HEK293 (cell line): Measurements from ENCODE around the gene TNFRSF18.

ENCODE experiments used
- EGR2 ChIP-seq: fragments of 450-650 bp; formaldehyde crosslinking; IDR thresholded peaks from 2 replicates; pipeline ENCODE4 v1.5.1; 2016; ENCODE audit warnings: low read depth, missing biosample characterization, missing genetic modification characterization
- GLIS2 ChIP-seq: fragments of 450-650 bp; formaldehyde crosslinking; IDR thresholded peaks from 2 replicates; pipeline ENCODE4 v1.5.1; 2016; ENCODE audit warnings: missing biosample characterization, missing genetic modification characterization
- HOXC10 ChIP-seq: sonication (generic); formaldehyde crosslinking; IDR thresholded peaks from 2 replicates; pipeline ENCODE4 v1.8.1; 2023; ENCODE audit warnings: mild to moderate bottlenecking, missing genetic modification reagents
- HOXD13 ChIP-seq: sonication (generic); formaldehyde crosslinking; IDR thresholded peaks from 2 replicates; pipeline ENCODE4 v1.8.0; 2022; ENCODE audit warnings: missing genetic modification reagents, borderline replicate concordance
- INSM2 ChIP-seq: fragments of 450-650 bp; formaldehyde crosslinking; IDR thresholded peaks from 2 replicates; pipeline ENCODE4 v1.5.1; 2016; ENCODE audit warnings: missing biosample characterization, missing genetic modification characterization
- KLF10 ChIP-seq: fragments of 450-650 bp; IDR thresholded peaks from 2 replicates; pipeline ENCODE4 v1.5.1; 2018; ENCODE audit warnings: missing biosample characterization, mild to moderate bottlenecking, missing genetic modification characterization
- KLF8 ChIP-seq: fragments of 450-650 bp; formaldehyde crosslinking; IDR thresholded peaks from 2 replicates; pipeline ENCODE4 v1.5.1; 2016; ENCODE audit warnings: missing biosample characterization, missing genetic modification characterization
- SALL2 ChIP-seq: fragments of 450-650 bp; formaldehyde crosslinking; IDR thresholded peaks from 2 replicates; pipeline ENCODE4 v1.5.0; 2017; ENCODE audit warnings: missing biosample characterization, mild to moderate bottlenecking, missing genetic modification characterization, borderline replicate concordance
- SP7 ChIP-seq: fragments of 450-650 bp; formaldehyde crosslinking; IDR thresholded peaks from 2 replicates; pipeline ENCODE4 v1.5.1; 2016; ENCODE audit warnings: missing biosample characterization, missing genetic modification characterization
- TCF7L2 ChIP-seq: IDR thresholded peaks from 2 replicates; pipeline ENCODE4 v1.6.1; 2011; ENCODE audit warnings: low read depth, mild to moderate bottlenecking, inconsistent platforms, low read length, moderate library complexity, borderline replicate concordance
- ZBTB10 ChIP-seq: fragments of 450-650 bp; formaldehyde crosslinking; IDR thresholded peaks from 2 replicates; pipeline ENCODE4 v1.5.1; 2016; ENCODE audit warnings: missing biosample characterization, missing genetic modification characterization
- ZBTB8A ChIP-seq: fragments of 450-650 bp; formaldehyde crosslinking; IDR thresholded peaks from 2 replicates; pipeline ENCODE4 v1.5.1; 2016; ENCODE audit warnings: missing biosample characterization, missing genetic modification characterization
- ZFP69B ChIP-seq: fragments of 450-650 bp; formaldehyde crosslinking; IDR thresholded peaks from 2 replicates; pipeline ENCODE4 v1.5.1; 2016; ENCODE audit warnings: missing biosample characterization, missing genetic modification characterization
- ZNF175 ChIP-seq: fragments of 450-650 bp; formaldehyde crosslinking; IDR thresholded peaks from 2 replicates; pipeline ENCODE4 v1.5.1; 2016; ENCODE audit warnings: missing biosample characterization, missing genetic modification characterization
- ZNF2 ChIP-seq: fragments of 450-650 bp; formaldehyde crosslinking; IDR thresholded peaks from 2 replicates; pipeline ENCODE4 v1.5.1; 2016; ENCODE audit warnings: missing biosample characterization, missing genetic modification characterization
- ZNF266 ChIP-seq: fragments of 450-650 bp; formaldehyde crosslinking; IDR thresholded peaks from 2 replicates; pipeline ENCODE4 v1.5.1; 2016; ENCODE audit warnings: missing biosample characterization, missing genetic modification characterization, low read depth
- ZNF391 ChIP-seq: fragments of 450-650 bp; formaldehyde crosslinking; IDR thresholded peaks from 2 replicates; pipeline ENCODE4 v1.5.1; 2016; ENCODE audit warnings: low read depth, missing biosample characterization, missing genetic modification characterization, borderline replicate concordance
- ZNF48 ChIP-seq: fragments of 450-650 bp; formaldehyde crosslinking; IDR thresholded peaks from 2 replicates; pipeline ENCODE4 v1.5.1; 2016; ENCODE audit warnings: missing biosample characterization, missing genetic modification characterization
- ZNF514 ChIP-seq: fragments of 450-650 bp; formaldehyde crosslinking; IDR thresholded peaks from 2 replicates; pipeline ENCODE4 v1.5.1; 2016; ENCODE audit warnings: missing biosample characterization, missing genetic modification characterization
- ZNF530 ChIP-seq: fragments of 450-650 bp; formaldehyde crosslinking; IDR thresholded peaks from 2 replicates; pipeline ENCODE4 v1.5.1; 2016; ENCODE audit warnings: low read depth, missing biosample characterization, missing genetic modification characterization
- ZNF560 ChIP-seq: fragments of 450-650 bp; formaldehyde crosslinking; IDR thresholded peaks from 2 replicates; pipeline ENCODE4 v1.5.1; 2017; ENCODE audit warnings: missing biosample characterization, missing genetic modification characterization, borderline replicate concordance
- ZNF561 ChIP-seq: fragments of 450-650 bp; IDR thresholded peaks from 2 replicates; pipeline ENCODE4 v1.5.1; 2018; ENCODE audit warnings: missing biosample characterization, missing genetic modification characterization, borderline replicate concordance
- ZNF76 ChIP-seq: fragments of 450-650 bp; formaldehyde crosslinking; IDR thresholded peaks from 2 replicates; pipeline ENCODE4; 2016; ENCODE audit warnings: low read depth, missing biosample characterization, missing genetic modification characterization, borderline replicate concordance
- ZNF837 ChIP-seq: fragments of 450-650 bp; formaldehyde crosslinking; IDR thresholded peaks from 2 replicates; pipeline ENCODE4 v1.5.1; 2016; ENCODE audit warnings: missing biosample characterization, missing genetic modification characterization
- ZSCAN18 ChIP-seq: fragments of 450-650 bp; formaldehyde crosslinking; IDR thresholded peaks from 2 replicates; pipeline ENCODE4 v1.5.1; 2016; ENCODE audit warnings: missing biosample characterization, missing genetic modification characterization
- TF ChIP-seq, protein P1 (sequence below): fragments of 450-650 bp; formaldehyde crosslinking; IDR thresholded peaks from 2 replicates; pipeline ENCODE4 v1.5.1; 2016; ENCODE audit warnings: missing biosample characterization, missing genetic modification characterization
- TF ChIP-seq, protein P2 (sequence below): fragments of 450-650 bp; formaldehyde crosslinking; IDR thresholded peaks from 2 replicates; pipeline ENCODE4 v1.5.1; 2016; ENCODE audit warnings: missing biosample characterization, missing genetic modification characterization
- TF ChIP-seq, protein P3 (sequence below): fragments of 450-650 bp; formaldehyde crosslinking; conservative IDR thresholded peaks from 2 replicates; pipeline ENCODE4 v1.5.1; 2016; ENCODE audit warnings: low read depth, missing biosample characterization, missing genetic modification characterization

The TNFRSF18 gene

GRCh38 chr1:1231400-1232207, 25.2 kb upstream of the TNFRSF18 start, which contains the start of gene SDF4 (continued):
- TF ChIP-seq ZNF530 (tag by site-specific recombination) (no peak), KLF8 (tag by site-specific recombination) (peak; percentile 92), ZNF175 (tag by site-specific recombination) (no peak), ZFP69B (tag by site-specific recombination) (no peak), ZBTB10 (tag by site-specific recombination) (no peak), TCF7L2 (no peak), ZNF48 (tag by site-specific recombination) (no peak), HOXD13 (CRISPR knock-in tag) (no peak), SP7 (tag by site-specific recombination) (peak; percentile 57; the same call in 1 of the 2 replicates), ZNF391 (tag by site-specific recombination) (peak; percentile 74; the same call in 1 of the 2 replicates), ZNF560 (tag by site-specific recombination) (no peak), ZNF76 (tag by site-specific recombination) (peak; percentile 90; the same call in 1 of the 2 replicates), ZBTB8A (tag by site-specific recombination) (peak; percentile 67), ZNF837 (no peak), GLIS2 (tag by site-specific recombination) (peak; percentile 53; the same call in 1 of the 2 replicates), HOXC10 (CRISPR knock-in tag) (peak; percentile 14; the same call in 1 of the 2 replicates), EGR2 (tag by site-specific recombination) (peak; percentile 27; the same call in 1 of the 2 replicates), ZNF2 (no peak), ZSCAN18 (tag by site-specific recombination) (no peak), ZNF514 (tag by site-specific recombination) (no peak), ZNF561 (peak; percentile 93; the same call in 1 of the 2 replicates), SALL2 (tag by site-specific recombination) (no peak), INSM2 (tag by site-specific recombination) (no peak), KLF10 (peak; percentile 74; the same call in 1 of the 2 replicates), ZNF266 (tag by site-specific recombination) (no peak)
- TF ChIP-seq, protein P1, sequence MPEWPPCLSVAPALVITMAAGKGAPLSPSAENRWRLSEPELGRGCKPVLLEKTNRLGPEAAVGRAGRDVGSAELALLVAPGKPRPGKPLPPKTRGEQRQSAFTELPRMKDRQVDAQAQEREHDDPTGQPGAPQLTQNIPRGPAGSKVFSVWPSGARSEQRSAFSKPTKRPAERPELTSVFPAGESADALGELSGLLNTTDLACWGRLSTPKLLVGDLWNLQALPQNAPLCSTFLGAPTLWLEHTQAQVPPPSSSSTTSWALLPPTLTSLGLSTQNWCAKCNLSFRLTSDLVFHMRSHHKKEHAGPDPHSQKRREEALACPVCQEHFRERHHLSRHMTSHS (tag by site-specific recombination), result no peak
- TF ChIP-seq, protein P2, sequence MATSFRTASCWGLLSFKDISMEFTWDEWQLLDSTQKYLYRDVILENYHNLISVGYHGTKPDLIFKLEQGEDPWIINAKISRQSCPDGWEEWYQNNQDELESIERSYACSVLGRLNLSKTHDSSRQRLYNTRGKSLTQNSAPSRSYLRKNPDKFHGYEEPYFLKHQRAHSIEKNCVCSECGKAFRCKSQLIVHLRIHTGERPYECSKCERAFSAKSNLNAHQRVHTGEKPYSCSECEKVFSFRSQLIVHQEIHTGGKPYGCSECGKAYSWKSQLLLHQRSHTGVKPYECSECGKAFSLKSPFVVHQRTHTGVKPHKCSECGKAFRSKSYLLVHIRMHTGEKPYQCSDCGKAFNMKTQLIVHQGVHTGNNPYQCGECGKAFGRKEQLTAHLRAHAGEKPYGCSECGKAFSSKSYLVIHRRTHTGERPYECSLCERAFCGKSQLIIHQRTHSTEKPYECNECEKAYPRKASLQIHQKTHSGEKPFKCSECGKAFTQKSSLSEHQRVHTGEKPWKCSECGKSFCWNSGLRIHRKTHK, result no peak
- TF ChIP-seq, protein P3, sequence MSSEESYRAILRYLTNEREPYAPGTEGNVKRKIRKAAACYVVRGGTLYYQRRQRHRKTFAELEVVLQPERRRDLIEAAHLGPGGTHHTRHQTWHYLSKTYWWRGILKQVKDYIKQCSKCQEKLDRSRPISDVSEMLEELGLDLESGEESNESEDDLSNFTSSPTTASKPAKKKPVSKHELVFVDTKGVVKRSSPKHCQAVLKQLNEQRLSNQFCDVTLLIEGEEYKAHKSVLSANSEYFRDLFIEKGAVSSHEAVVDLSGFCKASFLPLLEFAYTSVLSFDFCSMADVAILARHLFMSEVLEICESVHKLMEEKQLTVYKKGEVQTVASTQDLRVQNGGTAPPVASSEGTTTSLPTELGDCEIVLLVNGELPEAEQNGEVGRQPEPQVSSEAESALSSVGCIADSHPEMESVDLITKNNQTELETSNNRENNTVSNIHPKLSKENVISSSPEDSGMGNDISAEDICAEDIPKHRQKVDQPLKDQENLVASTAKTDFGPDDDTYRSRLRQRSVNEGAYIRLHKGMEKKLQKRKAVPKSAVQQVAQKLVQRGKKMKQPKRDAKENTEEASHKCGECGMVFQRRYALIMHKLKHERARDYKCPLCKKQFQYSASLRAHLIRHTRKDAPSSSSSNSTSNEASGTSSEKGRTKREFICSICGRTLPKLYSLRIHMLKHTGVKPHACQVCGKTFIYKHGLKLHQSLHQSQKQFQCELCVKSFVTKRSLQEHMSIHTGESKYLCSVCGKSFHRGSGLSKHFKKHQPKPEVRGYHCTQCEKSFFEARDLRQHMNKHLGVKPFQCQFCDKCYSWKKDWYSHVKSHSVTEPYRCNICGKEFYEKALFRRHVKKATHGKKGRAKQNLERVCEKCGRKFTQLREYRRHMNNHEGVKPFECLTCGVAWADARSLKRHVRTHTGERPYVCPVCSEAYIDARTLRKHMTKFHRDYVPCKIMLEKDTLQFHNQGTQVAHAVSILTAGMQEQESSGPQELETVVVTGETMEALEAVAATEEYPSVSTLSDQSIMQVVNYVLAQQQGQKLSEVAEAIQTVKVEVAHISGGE, result peak; percentile 71; the same call in 1 of the 2 replicates
